ENCODE measurements around the gene TEDC1. TPM values are rescaled to one million over a fixed set of nuclear protein-coding genes. Genes with fewer than 3 reads are reported as not detected.

The TEDC1 gene
- total RNA-seq, 2 donors from 2014 or later: 1.6 to 12.2 TPM

- ATAC-seq (no peak), DNase-seq (peak in 1 of 4 donors; percentile 45)
- Histone ChIP-seq H3K9me3 (no peaks in the 10 kb centered on the region), H3K4me1 (peaks cover 76% of the 10 kb centered on the region), H3K27me3 (peaks cover 0 to 18% of the 10 kb centered on the region in 2 donors), H3K4me3 (no peak overlapping the region), H3K36me3 (replicated peaks in 1 of 2; ENCODE audit: insufficient read depth in 1 of 2, low read depth in 2 of 2) (no peaks in the 10 kb centered on the region), H3K27ac (peak overlapping the region in 2 of 4 donors; percentile 12 to 49)
- no peak for TF ChIP-seq CTCF (IDR thresholded peaks at IDR 0.05)
- peak in 1 of 3 donors; percentile 12 for TF ChIP-seq POLR2A (IDR thresholded peaks at IDR 0.05)
- 6% methylated on average over 7 to 42 of the region's 48 CpGs for WGBS, 2 donors
- intact Hi-C loops (cut with DNase I): loop anchor here (5.0 kb wide), 1 partner anchor 120 kb away; no protein-coding TSS in a partner anchor
These were observed 3.5 kb upstream of the TEDC1 start for GRCh38 chr14:105487449-105487985.

- no peak for ATAC-seq
- WGBS, 2 donors: 64 to 65% methylated on average over 6 to 26 of the region's 26 CpGs
- H3K4me3 ChIP-seq: no peak overlapping the region
- TF ChIP-seq POLR2A (IDR thresholded peaks at IDR 0.05) (no peak), CTCF (IDR thresholded peaks at IDR 0.05) (no peak)
- intact Hi-C loops (cut with DNase I): loop anchor here (5.0 kb wide), 1 partner anchor 121 kb away; no protein-coding TSS in a partner anchor
- H3K27me3 ChIP-seq: peaks cover 0 to 18% of the 10 kb centered on the region in 2 donors
- H3K4me1 ChIP-seq: peaks cover 69% of the 10 kb centered on the region
- no peaks in the 10 kb centered on the region for H3K9me3 ChIP-seq
- peak in 1 of 4 donors; percentile 24 for DNase-seq
- peak overlapping the region in 2 of 4 donors; percentile 12 to 49 for H3K27ac ChIP-seq
- H3K36me3 ChIP-seq (replicated peaks in 1 of 2; ENCODE audit: insufficient read depth in 1 of 2, low read depth in 2 of 2): no peaks in the 10 kb centered on the region
These were observed 2.9 kb upstream of the TEDC1 start for GRCh38 chr14:105487986-105488777.

GRCh38 chr14:105488781-105489541 lies 2.1 kb upstream of the TEDC1 start:
- H3K4me3 ChIP-seq: no peak overlapping the region
- 63% methylated on average over 9 to 20 of the region's 20 CpGs for WGBS, 2 donors

More at GRCh38 chr14:105488781-105489541, 2.1 kb upstream of the TEDC1 start:
- Histone ChIP-seq H3K4me1 (peaks cover 62% of the 10 kb centered on the region), H3K27me3 (peaks cover 0 to 18% of the 10 kb centered on the region in 2 donors), H3K36me3 (replicated peaks in 1 of 2; ENCODE audit: insufficient read depth in 1 of 2, low read depth in 2 of 2) (no peaks in the 10 kb centered on the region), H3K9me3 (no peaks in the 10 kb centered on the region), H3K27ac (peak overlapping the region in 3 of 4 donors; percentile 88 to 98 (median 93))
- ATAC-seq (no peak), DNase-seq (peak in 1 of 4 donors; percentile 23)
- intact Hi-C loops (cut with DNase I): loop anchor here (5.0 kb wide), 1 partner anchor 122 kb away; no protein-coding TSS in a partner anchor
- no peak for TF ChIP-seq POLR2A (IDR thresholded peaks at IDR 0.05)
- TF ChIP-seq CTCF (IDR thresholded peaks at IDR 0.05): no peak

All from body of pancreas (tissue), 4 donors.